Stimulated activated CD4-positive, alpha-beta T cell treated with anti-CD3 and anti-CD28 coated beads, Interleukin-1b, Interleukin-23, amount 100 ng/mL, for 24 hours (primary cell): ENCODE data around the gene HMX1.

Experiments used
- DNase-seq, 4 experiments: peaks; one replicate each; pipeline ENCODE4 v3.0.0-alpha.2; 2020; ENCODE audit warnings: low read depth in 4 of 4, low spot score in 1 of 4

HMX1 gene

DNA sequence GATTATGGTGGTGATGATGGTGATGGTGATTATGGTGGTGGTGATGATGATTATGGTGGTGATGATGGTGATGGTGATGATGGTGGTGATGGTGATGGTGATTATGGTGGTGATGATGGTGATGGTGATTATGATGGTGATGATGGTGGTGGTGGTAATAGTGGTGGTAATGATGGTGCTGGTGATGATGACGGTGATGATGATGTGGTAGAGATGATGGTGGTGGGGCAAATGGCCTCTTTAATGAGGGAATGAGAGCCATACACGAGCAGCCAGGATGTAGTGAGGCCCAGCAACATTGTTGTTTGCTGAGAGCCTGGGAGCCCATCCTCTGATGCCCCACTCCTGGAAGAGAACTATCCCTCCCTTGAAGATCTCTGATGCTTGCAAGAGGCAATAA is 29.0 kb downstream of the HMX1 start:
- DNase-seq, result no peak

DNA sequence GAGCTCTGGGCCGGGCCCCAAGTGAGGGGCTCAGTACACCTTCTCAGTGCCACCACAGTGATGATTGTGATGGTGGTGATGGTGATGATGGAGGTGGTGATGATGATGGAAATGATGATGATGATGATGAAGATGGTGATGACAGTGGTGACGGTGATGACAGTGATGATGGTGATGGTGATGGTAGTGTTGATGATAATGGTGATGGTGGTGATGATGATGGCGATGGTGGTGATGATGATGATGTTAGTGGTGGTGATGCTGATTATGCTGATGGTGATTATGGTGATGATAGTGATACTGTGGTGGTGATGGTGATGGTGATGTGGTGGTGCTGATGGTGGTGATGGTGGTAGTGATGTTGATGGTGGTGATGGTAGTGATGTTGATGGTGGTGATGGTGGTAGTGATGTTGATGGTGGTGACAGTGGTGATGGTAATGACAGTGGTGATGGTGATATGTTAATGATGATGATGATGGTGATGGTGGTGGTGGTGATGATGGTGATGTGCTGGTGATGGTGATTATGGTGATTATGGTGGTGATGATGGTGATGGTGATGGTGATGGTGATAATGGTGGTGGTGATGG is 29.9 kb downstream of the HMX1 start:
- DNase-seq, result no peak

DNA sequence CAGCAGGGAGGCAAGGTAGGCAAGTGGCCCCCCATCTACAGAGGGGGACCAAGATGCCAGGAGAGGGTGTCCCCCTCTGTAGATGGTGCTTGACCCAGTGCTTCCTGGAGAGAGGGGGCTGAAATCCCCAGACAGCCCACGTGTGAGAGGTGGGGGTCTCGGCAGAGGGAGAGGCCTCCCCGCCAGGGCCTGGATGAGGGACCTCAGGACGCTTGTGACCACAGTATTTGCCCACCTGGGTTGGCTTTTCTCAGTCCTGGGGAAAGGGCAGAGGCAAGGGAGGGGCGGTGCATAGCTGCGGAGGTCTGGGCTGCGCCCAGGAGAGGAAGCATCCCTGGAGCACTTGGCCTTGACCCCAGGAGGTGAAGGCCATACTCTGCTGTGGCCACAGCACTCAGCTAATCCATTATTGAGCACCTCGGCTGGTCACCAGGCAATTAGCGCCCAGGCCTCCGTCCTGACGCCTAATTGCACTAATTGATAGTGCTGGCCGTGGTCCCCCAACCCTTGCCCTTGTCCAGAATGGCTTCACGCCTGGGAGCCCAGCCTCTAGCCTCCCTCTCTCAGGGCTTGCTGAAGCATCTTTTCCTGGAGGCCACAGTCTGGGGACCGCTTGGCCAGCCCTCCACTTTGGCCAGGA is 30.7 kb downstream of the HMX1 start:
- DNase-seq, result no peak

DNA sequence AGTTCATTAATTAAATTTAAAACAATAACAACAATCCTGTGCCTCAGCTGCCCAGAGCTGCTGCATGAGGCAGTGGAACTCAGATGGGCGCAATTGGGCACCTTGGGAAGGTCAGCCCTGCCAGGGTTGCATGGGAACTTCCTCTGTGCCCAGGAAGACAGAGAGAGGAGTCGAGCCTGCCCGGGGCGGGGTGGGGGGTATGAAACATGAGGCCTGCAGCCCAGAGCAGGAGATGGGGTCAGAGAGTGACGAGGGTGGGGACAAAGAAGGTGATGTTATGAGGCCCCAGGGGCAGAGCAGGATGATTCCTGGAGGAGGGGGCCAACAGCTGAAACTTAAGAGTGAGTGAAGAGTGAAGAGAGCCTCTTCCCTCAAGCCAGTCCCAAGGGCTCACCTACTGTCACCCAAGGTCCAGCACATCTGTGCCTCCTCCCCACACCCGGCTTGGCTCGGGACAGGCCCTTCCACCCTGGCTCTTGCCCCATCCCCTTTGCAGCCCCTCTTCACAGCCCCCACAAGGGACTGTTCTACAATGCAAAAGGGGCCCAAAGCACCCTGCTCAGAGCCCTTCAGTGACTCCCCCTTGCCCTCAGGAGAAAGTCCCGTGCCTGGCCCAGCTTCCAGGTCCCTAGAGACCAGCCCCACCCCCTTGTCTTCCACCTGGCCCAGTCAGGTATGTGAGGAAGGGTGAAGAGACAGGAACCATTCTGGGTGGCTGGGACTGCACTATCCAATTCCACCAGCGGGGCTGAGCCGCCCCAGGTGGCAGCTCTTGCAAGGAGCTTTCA is 31.4 kb downstream of the HMX1 start:
- DNase-seq, result no peak

DNA sequence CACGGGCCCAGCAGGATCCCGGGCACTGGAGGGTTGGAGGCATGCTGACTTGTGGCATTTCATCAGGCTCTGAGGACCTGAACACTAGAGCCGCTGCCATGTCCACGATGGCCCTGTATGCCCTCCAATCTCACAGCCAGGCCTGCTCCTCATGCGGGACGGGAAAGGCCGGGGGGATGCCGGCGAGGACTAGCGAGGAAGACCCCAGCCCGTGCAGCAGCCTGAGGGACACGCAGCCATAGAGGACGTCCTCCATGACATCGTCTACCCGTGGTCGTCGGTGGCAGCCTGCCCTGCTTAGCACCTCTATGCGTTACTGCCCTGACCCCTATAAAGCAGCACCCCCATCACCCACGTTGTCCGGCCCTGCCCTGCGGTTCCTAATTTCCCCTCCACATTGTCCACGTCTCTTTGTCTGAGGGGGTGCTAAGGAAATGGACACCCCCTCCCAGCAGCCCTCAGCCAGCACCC is 32.6 kb downstream of the HMX1 start:
- no peak for DNase-seq

DNA sequence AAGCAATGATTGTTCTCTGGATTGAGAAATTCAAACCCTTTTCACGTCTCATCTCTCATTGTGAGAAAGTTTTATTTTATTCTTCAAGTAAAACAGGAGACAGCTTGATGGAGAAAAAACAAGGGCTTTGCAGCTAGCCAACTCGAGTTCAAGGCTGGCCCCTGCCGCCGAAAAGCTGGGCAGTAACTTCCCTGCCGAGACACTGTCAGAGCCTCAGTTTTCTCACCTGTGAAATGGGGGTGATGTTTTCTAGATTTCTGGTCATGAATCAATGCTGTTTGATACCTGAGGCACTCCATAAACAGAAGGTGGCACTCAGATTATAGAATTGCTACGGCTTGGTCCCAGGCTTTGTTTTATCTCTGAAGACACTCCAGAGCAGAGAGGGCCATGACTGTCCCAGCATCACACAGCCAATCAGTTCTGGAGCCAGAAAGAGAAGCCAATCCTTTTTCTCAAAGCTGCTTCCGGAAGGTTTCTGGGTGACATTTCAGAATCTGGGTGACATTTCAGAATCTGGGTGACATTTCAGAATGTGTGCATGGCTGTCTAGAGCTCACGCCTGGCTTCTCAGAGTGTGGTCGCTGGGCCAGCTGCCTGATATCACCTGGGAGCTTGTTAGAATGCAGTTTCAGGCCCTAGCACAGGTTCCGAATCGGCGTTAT is 33.2 kb downstream of the HMX1 start:
- no peak for DNase-seq

DNA sequence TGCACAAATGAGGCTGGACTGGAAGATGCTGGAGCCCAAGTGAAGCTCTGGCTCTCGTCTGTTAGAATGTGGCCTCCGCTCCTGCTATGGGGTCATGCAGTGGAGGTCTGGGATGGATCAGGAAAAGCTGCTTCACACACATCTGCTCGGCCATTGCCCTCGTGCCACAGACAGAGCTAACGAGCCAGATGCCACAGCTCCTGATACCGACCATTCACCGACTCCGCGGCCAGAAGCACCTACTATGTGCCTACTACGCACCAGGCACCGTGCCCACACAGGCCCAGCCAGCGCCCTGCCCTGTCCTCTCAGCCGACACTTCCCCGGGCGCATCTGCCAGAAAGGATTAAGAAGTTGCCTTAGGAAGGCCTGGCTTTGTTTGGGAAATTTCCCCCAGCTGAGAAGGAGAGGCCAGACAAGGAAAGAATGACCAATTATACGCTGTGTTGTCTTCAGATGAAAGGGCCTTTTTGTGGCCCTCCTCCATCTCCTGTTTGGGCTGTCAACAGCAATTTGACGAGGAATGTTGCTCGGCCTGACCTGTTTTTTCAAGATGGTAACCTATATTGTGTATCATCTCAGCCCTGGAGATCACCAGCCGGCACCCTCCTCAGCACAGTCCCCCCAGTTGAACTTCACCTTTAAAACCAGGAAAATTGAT is 34.3 kb downstream of the HMX1 start:
- DNase-seq, result no peak

DNA sequence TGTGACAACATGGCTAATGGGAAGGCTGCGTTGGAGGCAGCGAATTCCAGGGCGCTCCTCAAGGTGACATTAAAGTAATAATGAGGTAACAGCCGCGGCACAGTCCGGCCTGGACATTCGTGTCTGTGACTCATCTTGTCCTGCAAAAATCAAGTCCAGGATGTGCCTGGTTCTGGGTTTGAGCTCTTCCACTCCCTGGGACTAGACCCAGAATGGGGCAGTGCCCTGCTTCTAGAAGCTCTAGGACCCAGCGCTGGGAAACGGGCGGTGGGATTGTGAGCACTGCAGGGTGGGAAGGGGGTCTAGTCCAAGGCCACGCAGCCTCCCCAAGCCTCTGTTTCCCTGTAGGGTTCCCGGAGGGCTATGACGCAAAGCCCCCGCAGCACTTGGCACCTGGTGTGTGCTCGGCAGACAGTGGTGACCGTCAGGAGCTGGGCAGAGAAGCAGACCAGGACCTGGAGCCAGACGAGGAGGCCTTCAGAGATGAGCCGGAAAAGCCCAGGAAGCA is 34.9 kb downstream of the HMX1 start:
- no peak for DNase-seq

DNA sequence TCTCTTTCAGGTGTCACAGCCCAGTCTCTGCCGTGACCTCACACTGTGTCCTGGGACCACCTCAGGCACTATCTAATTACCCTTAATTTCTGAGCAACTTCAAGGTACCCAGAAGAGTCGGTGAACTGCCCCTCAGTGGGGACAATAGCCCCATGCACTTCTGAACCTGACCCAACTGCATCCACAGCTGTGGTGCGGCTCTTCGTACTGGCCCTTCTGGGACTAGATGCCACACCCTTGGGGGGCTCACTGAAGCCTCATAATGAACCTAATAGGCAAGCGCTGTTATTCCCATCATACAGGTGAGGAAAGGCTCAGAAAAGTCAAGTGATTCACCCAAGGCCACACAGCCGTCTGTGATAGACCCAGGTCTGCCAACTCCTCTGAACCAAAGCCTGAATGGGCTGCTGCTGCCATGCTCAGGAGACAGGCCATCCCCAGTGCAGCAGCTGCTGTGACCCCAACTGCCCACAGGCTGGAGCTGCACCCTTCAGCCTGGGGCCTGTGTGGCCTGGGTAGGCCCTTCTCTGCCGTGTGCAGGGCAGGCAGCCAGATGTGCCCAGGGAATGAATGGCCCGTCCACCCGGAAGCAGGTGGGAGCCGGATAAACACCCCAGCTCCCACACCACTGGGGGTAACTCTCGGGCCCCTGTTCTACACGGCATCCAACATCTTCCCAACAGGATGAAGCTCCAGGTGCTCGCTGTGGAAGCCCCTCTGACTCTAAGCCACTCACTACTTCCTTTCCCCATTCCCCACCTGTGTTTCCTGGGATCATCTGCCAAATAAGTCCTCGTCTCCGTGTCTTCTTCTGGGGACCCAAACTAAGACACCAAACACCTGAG is 35.9 kb downstream of the HMX1 start:
- no peak for DNase-seq

DNA sequence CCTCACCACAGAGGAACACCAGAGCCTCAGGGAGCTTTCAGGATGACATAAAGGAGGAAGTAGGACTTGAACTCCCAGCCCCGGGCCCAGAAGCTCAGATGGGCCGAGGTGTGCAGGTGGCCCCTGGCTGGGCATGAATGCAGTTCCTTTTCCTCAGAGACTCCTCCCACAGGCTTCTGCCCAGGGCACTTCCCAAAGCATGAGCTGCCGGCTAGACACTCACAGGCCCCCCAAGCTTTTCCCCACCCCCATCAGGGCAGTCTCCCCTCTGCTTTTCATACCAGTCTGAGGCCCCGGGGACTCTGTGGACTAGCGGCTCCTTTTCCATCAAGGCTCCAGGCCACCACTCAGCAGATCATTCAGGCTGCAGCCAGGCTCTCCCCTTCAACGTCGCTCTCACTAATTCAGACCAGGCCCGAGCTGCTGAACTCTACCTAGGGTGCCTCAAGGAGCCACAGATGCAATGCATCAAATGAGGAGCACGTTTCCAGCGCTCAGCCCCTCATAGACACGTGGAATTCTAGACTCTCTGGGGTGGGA is 36.9 kb downstream of the HMX1 start:
- no peak for DNase-seq

DNA sequence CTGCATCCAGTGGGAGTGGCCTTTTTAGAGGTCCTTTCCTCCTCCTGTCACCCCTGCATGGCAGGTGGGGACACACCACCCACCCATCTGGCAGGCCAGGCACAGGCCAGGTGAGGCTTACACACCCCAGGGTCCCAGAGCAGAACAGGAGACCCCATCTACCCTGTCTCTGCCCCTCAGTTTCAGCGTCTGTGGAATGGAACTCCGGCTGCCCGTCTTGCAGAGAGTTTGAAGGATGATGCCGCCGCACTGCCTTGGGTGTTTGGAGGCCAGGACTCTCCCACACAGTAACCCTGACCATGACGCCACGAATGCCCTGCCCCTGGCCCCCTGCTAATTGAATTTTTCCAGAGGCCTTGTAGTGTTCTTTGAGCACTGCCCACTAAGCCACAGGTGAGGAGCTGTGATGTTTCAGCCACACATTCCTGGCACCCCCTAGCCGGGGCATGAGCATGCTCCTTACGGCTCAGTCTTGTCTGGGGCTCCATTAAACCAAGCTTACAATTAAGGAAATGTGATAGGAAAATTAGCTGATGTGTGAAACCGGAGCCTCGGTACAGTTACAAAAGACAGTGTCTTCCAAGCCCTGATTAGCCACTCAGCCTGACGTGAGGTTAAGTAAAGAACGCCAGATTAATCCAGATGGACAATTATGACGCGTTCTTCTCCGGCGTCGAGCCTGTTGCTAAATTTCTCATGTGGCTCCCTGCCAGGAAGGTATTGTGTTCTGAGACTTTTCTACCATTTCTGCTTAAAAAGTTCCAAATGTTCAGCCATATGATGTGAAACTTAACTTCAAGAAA is 39.3 kb downstream of the HMX1 start:
- no peak for DNase-seq

DNA sequence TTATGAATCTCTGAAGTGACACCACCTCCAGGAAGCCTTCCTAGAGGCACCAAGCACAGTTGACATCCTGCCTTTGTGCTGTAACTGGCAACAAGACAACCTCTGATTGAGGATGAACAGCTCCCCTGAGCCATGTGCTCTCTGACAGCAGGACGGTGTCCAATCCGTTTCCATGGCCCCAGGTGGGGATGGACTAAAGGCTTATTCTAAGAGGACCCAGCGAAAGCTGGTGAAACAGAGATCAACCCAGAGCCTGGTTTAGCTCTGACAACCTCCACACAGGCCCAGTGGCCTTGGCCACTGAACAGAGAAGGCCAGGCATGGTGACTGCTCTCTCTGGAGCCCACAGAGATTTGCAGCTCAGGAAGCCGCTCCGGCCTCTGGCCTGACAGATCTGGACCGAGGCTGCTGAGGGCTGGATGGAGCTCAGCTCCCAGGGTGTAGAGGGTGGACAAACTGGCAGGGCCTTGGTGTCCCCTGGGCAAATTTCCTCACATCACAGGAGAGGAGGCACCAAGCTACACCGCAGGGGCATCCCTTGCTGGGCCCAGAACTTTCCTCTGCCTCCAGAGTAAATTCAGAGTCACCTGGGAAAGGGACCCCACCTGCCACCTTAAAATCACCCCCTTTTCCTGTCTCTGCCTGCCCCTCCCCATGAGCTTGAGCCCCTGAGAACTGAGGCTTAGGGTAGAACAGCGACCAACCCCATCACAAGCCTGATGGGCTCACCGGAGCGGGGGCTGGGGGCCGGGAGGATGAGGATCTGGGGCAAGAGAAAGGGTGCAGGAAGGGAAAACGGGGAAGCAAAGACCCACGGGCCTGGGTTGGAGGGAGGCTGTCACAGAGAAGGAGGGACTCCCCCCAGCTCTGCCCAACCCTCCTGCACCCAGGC is 40.2 kb downstream of the HMX1 start:
- DNase-seq, result no peak

DNA sequence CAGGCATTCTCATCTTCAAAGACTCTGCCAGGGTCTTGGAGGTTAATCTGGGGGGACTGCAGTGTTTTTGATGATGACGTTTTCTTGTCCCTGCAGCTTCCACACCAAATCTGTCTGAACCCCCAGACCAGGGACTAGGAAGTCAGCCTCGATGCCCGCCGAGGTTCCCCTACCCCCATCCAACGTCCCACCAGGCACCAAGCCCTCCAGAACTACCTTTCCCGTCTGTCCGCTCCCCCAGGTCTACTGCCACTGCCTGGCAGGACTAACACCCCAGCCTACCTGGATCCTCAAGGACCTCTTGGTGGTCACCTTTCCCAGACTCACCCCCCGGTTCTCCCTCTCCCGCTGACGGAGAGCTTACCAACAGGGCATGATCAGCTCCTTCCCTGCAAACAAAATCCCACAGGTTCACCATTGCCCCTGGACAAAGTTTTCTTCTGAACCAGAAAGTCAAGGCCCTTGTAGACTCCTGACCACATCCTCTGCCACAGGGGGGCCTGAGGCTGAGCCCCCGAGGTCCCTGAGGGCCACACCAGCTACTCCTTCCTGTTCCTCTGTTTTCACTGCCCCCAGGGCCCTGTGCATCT is 40.9 kb downstream of the HMX1 start:
- DNase-seq, result no peak

DNA sequence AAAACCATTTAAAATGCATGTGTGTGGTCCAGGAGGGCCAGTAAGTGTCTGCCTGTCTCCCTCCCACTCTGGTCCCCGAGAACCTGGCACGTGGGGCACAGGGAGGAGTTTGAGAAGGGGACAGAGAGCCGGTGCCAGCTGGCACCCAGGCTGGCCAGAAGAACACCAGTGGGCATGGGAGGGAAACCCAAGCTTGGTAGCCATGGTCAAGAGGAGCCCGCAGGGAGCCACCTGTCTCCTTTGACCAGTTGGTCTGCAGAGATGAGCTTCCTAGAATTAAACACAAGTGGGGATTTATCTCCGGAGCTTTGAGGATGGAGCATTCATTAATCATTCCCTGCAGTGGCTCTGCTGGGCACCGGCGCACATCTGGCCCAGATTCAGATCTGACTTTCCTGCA is 41.6 kb downstream of the HMX1 start:
- no peak for DNase-seq

DNA sequence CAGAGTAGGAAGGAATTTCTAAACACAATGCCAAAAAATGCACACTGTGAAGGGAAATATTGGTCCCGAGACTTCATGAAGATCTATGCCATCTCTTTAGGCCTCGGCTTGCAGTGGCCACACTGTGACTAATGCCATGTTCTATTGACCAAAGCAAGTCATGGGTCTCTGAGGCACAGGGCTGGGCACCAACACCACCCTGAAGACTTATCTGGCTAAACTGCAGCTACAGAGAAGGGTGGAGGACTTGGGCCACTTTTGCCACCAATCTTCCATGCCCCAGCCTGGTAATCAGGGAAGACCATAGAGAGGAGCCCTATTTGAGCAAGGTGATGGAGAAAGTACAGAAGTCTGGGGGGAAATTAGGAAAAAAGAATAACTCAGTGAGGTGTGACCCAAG is 42.1 kb downstream of the HMX1 start:
- no peak for DNase-seq

DNA sequence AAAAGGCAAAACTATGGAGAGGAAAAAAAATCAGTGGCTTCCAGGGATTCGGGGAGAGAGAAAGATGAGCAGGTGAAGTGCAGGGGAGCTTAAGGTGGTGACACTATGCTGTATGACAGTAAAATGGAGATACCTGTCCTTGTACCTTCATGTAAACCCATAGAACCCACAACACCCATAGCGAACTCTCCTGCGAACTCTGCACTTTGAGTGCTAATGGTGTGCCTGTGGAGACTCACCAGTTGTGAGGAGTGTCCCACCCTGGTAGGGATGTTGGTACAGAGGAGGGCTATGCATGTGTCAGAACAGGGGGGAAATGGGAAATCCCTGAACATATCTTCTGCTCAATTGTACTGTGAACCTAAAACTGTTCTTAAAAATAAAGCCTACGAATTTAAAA is 42.8 kb downstream of the HMX1 start:
- DNase-seq, result no peak

DNA sequence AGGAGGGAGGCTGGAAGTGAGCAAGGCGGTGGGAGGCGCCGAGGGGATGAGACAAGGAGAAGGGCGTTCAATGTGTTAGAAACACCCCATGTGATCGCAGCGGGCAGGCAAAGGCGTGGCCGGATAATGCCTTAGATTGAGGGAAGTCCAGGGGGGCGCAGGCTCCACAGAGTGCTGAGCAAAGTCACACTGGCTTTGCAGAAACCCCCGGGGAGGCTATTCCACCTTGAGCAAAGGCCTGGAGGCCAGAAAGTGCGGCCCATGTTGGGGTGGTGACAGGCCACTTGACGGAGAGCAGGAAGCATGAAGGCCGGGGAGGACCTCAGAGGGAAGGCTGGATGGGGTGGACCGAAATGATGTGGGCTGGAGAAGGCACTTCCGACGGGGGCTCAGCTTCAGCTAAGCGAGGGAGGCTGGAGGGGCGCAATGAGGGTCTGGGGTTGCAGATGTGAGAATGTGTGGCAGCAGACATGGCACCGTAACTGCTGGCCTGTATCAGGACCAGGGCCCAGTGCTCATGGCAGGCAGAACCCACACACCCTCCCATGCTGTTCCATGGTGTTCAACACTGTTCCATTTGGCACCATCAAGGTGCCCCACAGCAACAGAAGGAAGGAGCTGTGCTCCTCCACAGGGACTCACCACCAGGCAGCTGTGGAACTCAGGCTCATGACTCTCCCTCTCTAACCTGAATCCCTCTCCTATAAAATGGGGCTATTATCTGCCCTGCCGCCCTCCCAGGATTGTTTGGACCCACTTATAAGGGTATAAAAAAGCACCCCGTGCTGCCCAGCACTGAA is 50.3 kb downstream of the HMX1 start:
- no peak for DNase-seq
